Measurements from ENCODE around the gene ELOVL6.

- no peak for TF ChIP-seq CTCF (conservative IDR thresholded peaks at IDR 0.05; ENCODE audit: low read depth, low read length)
- TF ChIP-seq EZH2phosphoT487 (IDR thresholded peaks at IDR 0.05; ENCODE audit: borderline replicate concordance, low read length) = no peak
Measured at GRCh38 chr4:110042545-110043517, 155.6 kb downstream of the ELOVL6 start.
